ENCODE data around the gene LRRC10B. TPM values are rescaled to one million over a fixed set of nuclear protein-coding genes. Genes with fewer than 3 reads are reported as not detected.

The LRRC10B gene
- total and polyA plus RNA-seq, 3 donors from 2014 or later = 4.8 to 6.4 (median 5.5) TPM

DNA sequence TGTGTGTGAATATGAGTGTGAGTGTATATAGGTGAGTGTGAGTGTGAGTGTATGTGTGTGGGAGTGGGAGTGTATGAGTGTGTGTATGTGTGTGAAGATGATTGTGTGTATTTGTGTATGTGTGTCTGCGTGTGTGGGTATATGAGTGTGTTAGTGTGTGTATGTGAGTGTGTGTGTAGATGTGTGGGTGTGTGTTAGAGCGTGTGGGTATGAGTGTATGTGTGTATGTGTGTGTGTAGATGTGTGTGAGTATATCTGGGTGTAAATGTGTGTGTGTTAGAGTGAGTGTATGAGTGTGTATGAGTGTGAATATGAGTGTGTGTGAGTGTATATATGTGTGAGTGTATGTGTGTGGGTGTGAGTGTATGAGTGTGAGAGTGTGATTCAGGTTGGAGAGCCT, 11.1 kb upstream of the LRRC10B start:
- TF ChIP-seq CTCF (IDR thresholded peaks at IDR 0.05) (no peak), POLR2A (IDR thresholded peaks at IDR 0.05) (no peak)
- Histone ChIP-seq H3K4me1 (peaks cover 11% of the 10 kb centered on the region), H3K4me3 (no peak overlapping the region), H3K9me3 (no peaks in the 10 kb centered on the region), H3K27me3 (no peaks in the 10 kb centered on the region), H3K27ac (no peak overlapping the region), H3K36me3 (ENCODE audit: low read depth, missing control alignments) (no peaks in the 10 kb centered on the region)
- 52 to 72% methylated on average over 2 of the region's 2 CpGs for WGBS, 2 donors
- DNase-seq = no peak
- intact Hi-C loops (cut with DNase I; ENCODE audit: low total_unique reads) = no loop called here

DNA sequence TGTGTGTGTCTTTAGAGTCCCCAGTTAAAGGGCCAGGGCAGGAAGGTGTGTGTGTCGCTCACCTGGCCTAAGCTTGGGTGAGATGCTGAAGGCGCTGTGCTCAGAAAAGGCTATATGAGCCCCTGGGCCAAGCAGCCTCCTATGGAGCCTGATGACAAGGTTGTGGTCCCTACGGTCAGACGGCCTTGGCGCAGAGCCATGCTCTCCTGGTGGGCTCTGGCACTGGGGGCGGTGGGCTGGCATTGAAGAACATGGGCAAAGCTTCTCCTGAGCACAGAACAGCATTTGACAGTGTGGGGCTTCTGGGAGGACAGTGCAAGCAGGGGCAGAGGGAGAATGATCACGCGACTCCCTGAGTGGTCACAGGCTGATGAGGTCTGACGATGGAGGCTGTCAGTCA, 10.7 kb upstream of the LRRC10B start:
- DNase-seq = no peak
- intact Hi-C loops (cut with DNase I; ENCODE audit: low total_unique reads) = no loop called here
- Histone ChIP-seq H3K4me1 (peaks cover 11% of the 10 kb centered on the region), H3K9me3 (no peaks in the 10 kb centered on the region), H3K27ac (no peak overlapping the region), H3K27me3 (no peaks in the 10 kb centered on the region), H3K36me3 (ENCODE audit: low read depth, missing control alignments) (no peaks in the 10 kb centered on the region), H3K4me3 (no peak overlapping the region)
- no peak for TF ChIP-seq POLR2A (IDR thresholded peaks at IDR 0.05)
- TF ChIP-seq CTCF (IDR thresholded peaks at IDR 0.05) = no peak
- WGBS, 2 donors = 63 to 66% methylated on average over 9 of the region's 9 CpGs

DNA sequence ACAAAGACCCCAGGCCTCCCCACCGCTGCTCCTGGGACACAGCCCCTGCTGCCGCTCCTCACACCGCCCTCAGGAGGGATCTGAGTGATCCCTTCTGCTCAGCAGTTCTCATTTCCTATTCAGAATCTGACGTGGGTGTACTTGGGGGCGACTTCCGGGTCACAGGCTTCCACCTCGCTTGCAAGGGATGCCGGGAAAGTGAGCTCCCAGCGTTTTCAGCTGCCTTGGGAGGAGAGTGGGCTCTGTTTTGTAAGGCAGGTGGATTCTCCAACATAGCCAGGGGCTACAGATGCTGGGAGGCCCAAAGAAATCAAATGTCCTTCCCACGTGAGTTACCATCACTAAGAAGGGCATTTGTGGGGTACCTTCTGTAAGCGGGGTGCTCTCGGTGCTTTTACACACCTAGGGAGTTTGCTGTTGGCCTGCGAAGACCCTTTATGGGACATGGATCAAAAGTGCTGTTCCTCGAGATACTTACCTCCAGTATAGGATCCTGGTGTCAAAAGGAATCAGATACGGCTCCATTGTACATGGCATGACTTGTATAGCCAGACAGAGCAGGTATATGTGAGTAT, 9.7 kb upstream of the LRRC10B start:
- TF ChIP-seq POLR2A (IDR thresholded peaks at IDR 0.05) = no peak
- TF ChIP-seq CTCF (IDR thresholded peaks at IDR 0.05) = no peak
- Histone ChIP-seq H3K4me3 (no peak overlapping the region), H3K9me3 (no peaks in the 10 kb centered on the region), H3K27ac (no peak overlapping the region), H3K4me1 (peaks cover 11% of the 10 kb centered on the region), H3K36me3 (ENCODE audit: low read depth, missing control alignments) (no peaks in the 10 kb centered on the region), H3K27me3 (no peaks in the 10 kb centered on the region)
- peak; percentile 36 for DNase-seq
- 69 to 75% methylated on average over 15 of the region's 15 CpGs for WGBS, 2 donors
- intact Hi-C loops (cut with DNase I; ENCODE audit: low total_unique reads) = no loop called here

GRCh38 chr11:61499816-61500491, 8.6 kb upstream of the LRRC10B start:
- Histone ChIP-seq H3K9me3 (no peaks in the 10 kb centered on the region), H3K4me3 (no peak overlapping the region), H3K27ac (no peak overlapping the region), H3K36me3 (ENCODE audit: low read depth, missing control alignments) (no peaks in the 10 kb centered on the region), H3K27me3 (no peaks in the 10 kb centered on the region), H3K4me1 (peaks cover 3% of the 10 kb centered on the region)
- TF ChIP-seq POLR2A (IDR thresholded peaks at IDR 0.05) = no peak
- TF ChIP-seq CTCF (IDR thresholded peaks at IDR 0.05) = no peak
- intact Hi-C loops (cut with DNase I; ENCODE audit: low total_unique reads) = no loop called here
- DNase-seq = no peak
- WGBS, 2 donors = 82 to 89% methylated on average over 12 of the region's 12 CpGs

DNA sequence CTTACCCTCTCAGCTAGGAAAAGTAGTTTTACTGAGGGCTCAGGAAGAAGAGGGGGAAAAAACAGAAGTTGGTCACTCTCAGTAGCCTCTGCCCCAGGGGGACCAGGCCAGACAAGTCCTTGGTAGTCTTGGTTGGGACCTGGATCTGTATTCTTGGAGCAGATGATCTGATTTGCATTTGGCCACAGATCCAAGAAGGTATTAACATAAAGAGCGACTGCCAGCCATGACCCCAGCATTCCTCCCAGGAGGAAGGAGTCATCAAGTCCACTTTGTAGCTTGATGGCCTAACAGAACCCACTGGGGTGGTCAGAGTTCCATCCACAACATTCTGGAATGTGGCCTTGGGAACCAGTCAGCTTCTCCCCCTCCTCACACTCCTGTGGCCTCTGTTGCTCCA, 6.0 kb upstream of the LRRC10B start:
- 100% methylated on average over 1 of the region's 1 CpG for WGBS, 2 donors
- no peaks in the 10 kb centered on the region for H3K36me3 ChIP-seq (ENCODE audit: low read depth, missing control alignments)
- no peak overlapping the region for H3K27ac ChIP-seq
- no peaks in the 10 kb centered on the region for H3K4me1 ChIP-seq
- no peak for DNase-seq
- intact Hi-C loops (cut with DNase I; ENCODE audit: low total_unique reads) = no loop called here
- no peaks in the 10 kb centered on the region for H3K9me3 ChIP-seq
- no peak for TF ChIP-seq CTCF (IDR thresholded peaks at IDR 0.05)
- no peak for TF ChIP-seq POLR2A (IDR thresholded peaks at IDR 0.05)
- no peaks in the 10 kb centered on the region for H3K27me3 ChIP-seq
- no peak overlapping the region for H3K4me3 ChIP-seq
